Bronchial epithelial cell (primary cell): ENCODE data around the gene BDH2. TPM values are rescaled to one million over a fixed set of nuclear protein-coding genes. Genes with fewer than 3 reads are reported as not detected.
A peak's percentile ranks its signal among the peaks of the same experiment; 100 is the strongest.

Experiments
- DNase-seq: peaks from one replicate; pipeline ENCODE4 v3.0.0-alpha.2; 2010; ENCODE audit warnings: low read depth
- FAIRE-seq: peaks from 2 replicates; lab custom pipeline; 2011; peaks lifted over from hg19 to GRCh38; lab: Jason Lieb, UNC
- H3K27me3 ChIP-seq: 2 replicates; pipeline ENCODE4 v1.5.1; 2011; ENCODE audit warnings: low read length; ENCODE audit not compliant: control insufficient read depth, insufficient read depth
- H3K36me3 ChIP-seq: 2 replicates; pipeline ENCODE4 v1.5.1; 2011; ENCODE audit warnings: low read length; ENCODE audit not compliant: control insufficient read depth, insufficient read depth
- H3K4me3 ChIP-seq: 2 replicates; pipeline ENCODE4 v1.5.1; 2011; ENCODE audit warnings: mild to moderate bottlenecking, low read depth, low read length, control low read depth
- CTCF ChIP-seq: IDR thresholded peaks from 2 replicates; pipeline ENCODE4 v1.5.1; 2011; ENCODE audit warnings: mild to moderate bottlenecking, moderate library complexity, low read length, control low read depth, inconsistent platforms; ENCODE audit not compliant: insufficient read depth, severe bottlenecking
- total RNA-seq: library from RNA; depleted of rRNA; stranded (reverse); fragments of >200 nt; gene quantifications from 2 replicates; pipeline ENCODE4 v1.2.1, GENCODE V29; 2014

Gene BDH2
- total RNA-seq, 1 donor from 2014 or later = 15.8 TPM

- H3K36me3 ChIP-seq = no peaks in the 10 kb centered on the region
- TF ChIP-seq CTCF = no peak
- FAIRE-seq = no peak
- no peak for DNase-seq
- no peak overlapping the region for H3K4me3 ChIP-seq
- no peaks in the 10 kb centered on the region for H3K27me3 ChIP-seq
Measured at GRCh38 chr4:103036169-103036568, 63.5 kb downstream of the BDH2 start.

- FAIRE-seq (no peak), DNase-seq (peak; percentile 51)
- Histone ChIP-seq H3K4me3 (no peak overlapping the region), H3K36me3 (no peaks in the 10 kb centered on the region), H3K27me3 (no peaks in the 10 kb centered on the region)
- TF ChIP-seq CTCF = peak; percentile 52
Measured at GRCh38 chr4:103032574-103032973, 67.1 kb downstream of the BDH2 start.

GRCh38 chr4:103030791-103031190 is 68.8 kb downstream of the BDH2 start:
- no peak overlapping the region for H3K4me3 ChIP-seq
- no peaks in the 10 kb centered on the region for H3K27me3 ChIP-seq
- TF ChIP-seq CTCF = no peak
- DNase-seq = no peak
- no peak for FAIRE-seq
- no peaks in the 10 kb centered on the region for H3K36me3 ChIP-seq

GRCh38 chr4:103029300-103029699 is 70.3 kb downstream of the BDH2 start:
- FAIRE-seq = no peak
- DNase-seq = no peak
- TF ChIP-seq CTCF = no peak
- peaks cover 2% of the 10 kb centered on the region for H3K36me3 ChIP-seq
- H3K27me3 ChIP-seq = no peaks in the 10 kb centered on the region
- H3K4me3 ChIP-seq = no peak overlapping the region

Other genes with a start within 250 kb of the BDH2 start
- gene CISD2, start 230.8 kb downstream of the BDH2 start, total RNA-seq = 24.0 and 54.9 TPM in 2 replicates
- 0.79 and 1.0 TPM in 2 replicates for gene SLC9B1, start 80.1 kb downstream of the BDH2 start, total RNA-seq
- gene SLC9B2, start 23.1 kb downstream of the BDH2 start, total RNA-seq = 9.6 and 16.3 TPM in 2 replicates
- gene CENPE, start 98.5 kb upstream of the BDH2 start, total RNA-seq = 1.3 and 6.3 TPM in 2 replicates